Stimulated activated effector memory CD8-positive, alpha-beta T cell treated with anti-CD3 and anti-CD28 coated beads, Interleukin-12 subunit alpha, Interleukin-12 subunit beta, amount 100 ng/mL, for 72 hours (primary cell): Measurements from ENCODE around the gene RPL31.

Experiments used
- ATAC-seq: fragments of 150-1000 bp; cut with Tn5 transposase; 2 replicates; pipeline ENCODE4 v1.10.0; 2021
- DNase-seq, 2 donors: peaks; one replicate each; pipeline ENCODE4 v3.0.0; 2021 to 2022; ENCODE audit warnings: low spot score in 2 of 2
- H3K27ac Mint-ChIP-seq: one replicate; pipeline ENCODE4 v1.8.0; 2022; ENCODE audit warnings: mild to moderate bottlenecking, mixed read lengths
- H3K36me3 Mint-ChIP-seq: one replicate; pipeline ENCODE4 v1.8.0; 2022; ENCODE audit warnings: mild to moderate bottlenecking, mixed read lengths
- H3K4me1 Mint-ChIP-seq: one replicate; pipeline ENCODE4 v1.8.0; 2022; ENCODE audit warnings: mixed read lengths
- H3K4me3 Mint-ChIP-seq: one replicate; pipeline ENCODE4 v1.8.0; 2022; ENCODE audit warnings: mild to moderate bottlenecking, mixed read lengths
- H3K9me3 Mint-ChIP-seq: one replicate; pipeline ENCODE4 v1.8.0; 2022; ENCODE audit warnings: mixed read lengths

The RPL31 gene

GRCh38 chr2:100999995-101000394, 2.1 kb upstream of the RPL31 start:
- Mint-ChIP-seq H3K36me3 (peaks cover 33% of the 10 kb centered on the region), H3K4me3 (no peak overlapping the region)

GRCh38 chr2:101002562-101003277, 631 bp downstream of the RPL31 start:
- no peak for DNase-seq
- H3K9me3 Mint-ChIP-seq = no peaks in the 10 kb centered on the region
- H3K27ac Mint-ChIP-seq = peak overlapping the region; percentile 96
- peak; percentile 1 for ATAC-seq
- peak overlapping the region; percentile 92 for H3K4me3 Mint-ChIP-seq
- peaks cover 51% of the 10 kb centered on the region for H3K4me1 Mint-ChIP-seq
- H3K36me3 Mint-ChIP-seq = peaks cover 60% of the 10 kb centered on the region

More at GRCh38 chr2:100999995-101000394, 2.1 kb upstream of the RPL31 start:
- DNase-seq (no peak), ATAC-seq (no peak)
- Mint-ChIP-seq H3K9me3 (no peaks in the 10 kb centered on the region), H3K4me1 (peaks cover 28% of the 10 kb centered on the region), H3K27ac (no peak overlapping the region)

GRCh38 chr2:101003278-101003775, 1.2 kb downstream of the RPL31 start:
- DNase-seq (no peak), ATAC-seq (no peak)
- Mint-ChIP-seq H3K4me3 (peak overlapping the region; percentile 92), H3K9me3 (no peaks in the 10 kb centered on the region), H3K27ac (peak overlapping the region; percentile 96), H3K36me3 (peaks cover 66% of the 10 kb centered on the region), H3K4me1 (peaks cover 57% of the 10 kb centered on the region)

- Mint-ChIP-seq H3K4me3 (peak overlapping the region; percentile 92), H3K27ac (peak overlapping the region; percentile 96), H3K36me3 (peaks cover 81% of the 10 kb centered on the region), H3K9me3 (no peaks in the 10 kb centered on the region), H3K4me1 (peaks cover 57% of the 10 kb centered on the region)
- DNase-seq (no peak), ATAC-seq (no peak)
Observed at GRCh38 chr2:101004620-101005325, 2.7 kb downstream of the RPL31 start.

- Mint-ChIP-seq H3K27ac (peak overlapping the region; percentile 96), H3K4me3 (peak overlapping the region; percentile 92), H3K36me3 (peaks cover 95% of the 10 kb centered on the region), H3K9me3 (no peaks in the 10 kb centered on the region), H3K4me1 (peaks cover 63% of the 10 kb centered on the region)
- DNase-seq = peak in 1 of 2 donors; percentile 12
- ATAC-seq = no peak
Observed at GRCh38 chr2:101006065-101006715, 4.1 kb downstream of the RPL31 start.

- H3K9me3 Mint-ChIP-seq = no peaks in the 10 kb centered on the region
- H3K4me1 Mint-ChIP-seq = peaks cover 70% of the 10 kb centered on the region
- no peak overlapping the region for H3K4me3 Mint-ChIP-seq
- DNase-seq (peak in 1 of 2 donors; percentile 34), ATAC-seq (peak; percentile 54)
- peaks cover 100% of the 10 kb centered on the region for H3K36me3 Mint-ChIP-seq
- peak overlapping the region; percentile 74 for H3K27ac Mint-ChIP-seq
Observed at GRCh38 chr2:101007415-101008345, 5.6 kb downstream of the RPL31 start.

GRCh38 chr2:101011152-101011551, 9.1 kb downstream of the RPL31 start:
- no peak for ATAC-seq
- H3K9me3 Mint-ChIP-seq = no peaks in the 10 kb centered on the region
- H3K36me3 Mint-ChIP-seq = peaks cover 90% of the 10 kb centered on the region
- no peak overlapping the region for H3K4me3 Mint-ChIP-seq
- peaks cover 42% of the 10 kb centered on the region for H3K4me1 Mint-ChIP-seq
- DNase-seq = no peak
- H3K27ac Mint-ChIP-seq = peak overlapping the region; percentile 71

- H3K27ac Mint-ChIP-seq = no peak overlapping the region
- H3K36me3 Mint-ChIP-seq = peaks cover 80% of the 10 kb centered on the region
- no peak overlapping the region for H3K4me3 Mint-ChIP-seq
- no peak for DNase-seq
- H3K9me3 Mint-ChIP-seq = no peaks in the 10 kb centered on the region
- ATAC-seq = peak; percentile 82
- peaks cover 36% of the 10 kb centered on the region for H3K4me1 Mint-ChIP-seq
Observed at GRCh38 chr2:101012054-101012705, 10.1 kb downstream of the RPL31 start.

- ATAC-seq (no peak), DNase-seq (peak; percentile 20 to 60)
- Mint-ChIP-seq H3K4me3 (no peak overlapping the region), H3K36me3 (peaks cover 74% of the 10 kb centered on the region), H3K9me3 (no peaks in the 10 kb centered on the region), H3K4me1 (peaks cover 30% of the 10 kb centered on the region), H3K27ac (no peak overlapping the region)
Observed at GRCh38 chr2:101012706-101013181, 10.7 kb downstream of the RPL31 start.

- Mint-ChIP-seq H3K4me1 (peaks cover 25% of the 10 kb centered on the region), H3K4me3 (no peak overlapping the region), H3K27ac (no peak overlapping the region), H3K36me3 (peaks cover 71% of the 10 kb centered on the region), H3K9me3 (no peaks in the 10 kb centered on the region)
- ATAC-seq (no peak), DNase-seq (no peak)
Observed at GRCh38 chr2:101014264-101014857, 12.3 kb downstream of the RPL31 start.

GRCh38 chr2:101017371-101017770, 15.3 kb downstream of the RPL31 start:
- H3K27ac Mint-ChIP-seq = no peak overlapping the region

GRCh38 chr2:101018934-101019333, 16.8 kb downstream of the RPL31 start:
- H3K4me3 Mint-ChIP-seq = no peak overlapping the region

More at GRCh38 chr2:101017371-101017770, 15.3 kb downstream of the RPL31 start:
- ATAC-seq = no peak
- Mint-ChIP-seq H3K4me1 (peaks cover 7% of the 10 kb centered on the region), H3K9me3 (no peaks in the 10 kb centered on the region), H3K4me3 (no peak overlapping the region), H3K36me3 (peaks cover 52% of the 10 kb centered on the region)
- no peak for DNase-seq

GRCh38 chr2:101022221-101022620, 20.1 kb downstream of the RPL31 start:
- H3K4me3 Mint-ChIP-seq = no peak overlapping the region
- peaks cover 25% of the 10 kb centered on the region for H3K36me3 Mint-ChIP-seq
- no peak for DNase-seq
- H3K9me3 Mint-ChIP-seq = no peaks in the 10 kb centered on the region
- no peak for ATAC-seq
- no peaks in the 10 kb centered on the region for H3K4me1 Mint-ChIP-seq
- H3K27ac Mint-ChIP-seq = no peak overlapping the region

More at GRCh38 chr2:101018934-101019333, 16.8 kb downstream of the RPL31 start:
- no peak for DNase-seq
- H3K9me3 Mint-ChIP-seq = no peaks in the 10 kb centered on the region
- H3K27ac Mint-ChIP-seq = peak overlapping the region; percentile 76
- ATAC-seq = no peak
- peaks cover 41% of the 10 kb centered on the region for H3K36me3 Mint-ChIP-seq
- no peaks in the 10 kb centered on the region for H3K4me1 Mint-ChIP-seq
